ENCODE measurements around the gene ATF7.

GRCh38 chr12:53550595-53550994 lies 75.6 kb downstream of the ATF7 start:
- TF ChIP-seq, protein P1, sequence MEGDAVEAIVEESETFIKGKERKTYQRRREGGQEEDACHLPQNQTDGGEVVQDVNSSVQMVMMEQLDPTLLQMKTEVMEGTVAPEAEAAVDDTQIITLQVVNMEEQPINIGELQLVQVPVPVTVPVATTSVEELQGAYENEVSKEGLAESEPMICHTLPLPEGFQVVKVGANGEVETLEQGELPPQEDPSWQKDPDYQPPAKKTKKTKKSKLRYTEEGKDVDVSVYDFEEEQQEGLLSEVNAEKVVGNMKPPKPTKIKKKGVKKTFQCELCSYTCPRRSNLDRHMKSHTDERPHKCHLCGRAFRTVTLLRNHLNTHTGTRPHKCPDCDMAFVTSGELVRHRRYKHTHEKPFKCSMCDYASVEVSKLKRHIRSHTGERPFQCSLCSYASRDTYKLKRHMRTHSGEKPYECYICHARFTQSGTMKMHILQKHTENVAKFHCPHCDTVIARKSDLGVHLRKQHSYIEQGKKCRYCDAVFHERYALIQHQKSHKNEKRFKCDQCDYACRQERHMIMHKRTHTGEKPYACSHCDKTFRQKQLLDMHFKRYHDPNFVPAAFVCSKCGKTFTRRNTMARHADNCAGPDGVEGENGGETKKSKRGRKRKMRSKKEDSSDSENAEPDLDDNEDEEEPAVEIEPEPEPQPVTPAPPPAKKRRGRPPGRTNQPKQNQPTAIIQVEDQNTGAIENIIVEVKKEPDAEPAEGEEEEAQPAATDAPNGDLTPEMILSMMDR (conservative IDR thresholded peaks at IDR 0.05; ENCODE audit: low read depth, low read length) = no peak
- no peak for TF ChIP-seq EZH2 (IDR thresholded peaks at IDR 0.05; ENCODE audit: borderline replicate concordance, low read depth, low read length, poor library complexity, severe bottlenecking)
